GM18907 (cell line): ENCODE measurements around the gene SLC35A5.

ENCODE experiments used
- ATAC-seq: cut with Tn5 transposase; IDR thresholded peaks from one replicate; pipeline ENCODE4 v1.9.1; 2021; ENCODE audit warnings: mild to moderate bottlenecking, moderate library complexity; ENCODE audit not compliant: unreplicated experiment

Gene SLC35A5

GRCh38 chr3:112619295-112619694, 57.5 kb downstream of the SLC35A5 start:
- ATAC-seq = peak; percentile 69

GRCh38 chr3:112623213-112623612, 61.4 kb downstream of the SLC35A5 start:
- ATAC-seq = no peak

GRCh38 chr3:112623717-112624116, 61.9 kb downstream of the SLC35A5 start:
- ATAC-seq = no peak

- ATAC-seq = no peak
Measured at GRCh38 chr3:112627419-112627818, 65.6 kb downstream of the SLC35A5 start.

GRCh38 chr3:112627919-112628466, 66.1 kb downstream of the SLC35A5 start:
- ATAC-seq = no peak

- ATAC-seq = no peak
Measured at GRCh38 chr3:112629425-112629824, 67.6 kb downstream of the SLC35A5 start.

- no peak for ATAC-seq
Measured at GRCh38 chr3:112631257-112631656, 69.4 kb downstream of the SLC35A5 start.

GRCh38 chr3:112632596-112632995, 70.8 kb downstream of the SLC35A5 start:
- no peak for ATAC-seq

- no peak for ATAC-seq
Measured at GRCh38 chr3:112633191-112633590, 71.3 kb downstream of the SLC35A5 start.

- no peak for ATAC-seq
Measured at GRCh38 chr3:112633757-112634156, 71.9 kb downstream of the SLC35A5 start.

GRCh38 chr3:112634786-112635541, 73.1 kb downstream of the SLC35A5 start:
- ATAC-seq = no peak
